Peyer's patch (tissue), 4 donors: ENCODE data around the gene RAPGEF1.

Experiments used
- CTCF ChIP-seq, 6 experiments: fragments of 450-650 bp in 4 of 6; fragments of 200-600 bp in 2 of 6; sonication (generic) in 1 of 6; IDR thresholded peaks; one replicate each; pipeline ENCODE4 v1.5.1; 2017 to 2019; ENCODE audit warnings: antibody characterized with exemption in 6 of 6, mild to moderate bottlenecking in 3 of 6, moderate library complexity in 1 of 6
- POLR2A ChIP-seq, 2 donors: fragments of 450-650 bp; IDR thresholded peaks; one replicate each; pipeline ENCODE4 v1.5.1; 2017; ENCODE audit warnings: antibody characterized with exemption in 2 of 2, mild to moderate bottlenecking in 2 of 2, moderate library complexity in 2 of 2

GRCh38 chr9:131559421-131560000 lies 180.4 kb downstream of the RAPGEF1 start:
- peak in 2 of 6 experiments; percentile 5 to 7 for TF ChIP-seq CTCF (IDR thresholded peaks at IDR 0.05)
- no peak for TF ChIP-seq POLR2A (IDR thresholded peaks at IDR 0.05)
